ENCODE data around the gene TPSG1. TPM values are rescaled to one million over a fixed set of nuclear protein-coding genes. Genes with fewer than 3 reads are reported as not detected.
"Not testable (repeated sequence)": the region's sequence is repeated elsewhere in the genome, so short reads cannot be mapped to it uniquely, and the experiment has no call there.

Gene TPSG1
- 1 to 10 TPM in 2 of 4 donors, under 1 TPM in 2; 0.47 to 1.6 (median 0.90) TPM for polyA plus RNA-seq (ENCODE audit: insufficient read length in 4 of 4)

DNA sequence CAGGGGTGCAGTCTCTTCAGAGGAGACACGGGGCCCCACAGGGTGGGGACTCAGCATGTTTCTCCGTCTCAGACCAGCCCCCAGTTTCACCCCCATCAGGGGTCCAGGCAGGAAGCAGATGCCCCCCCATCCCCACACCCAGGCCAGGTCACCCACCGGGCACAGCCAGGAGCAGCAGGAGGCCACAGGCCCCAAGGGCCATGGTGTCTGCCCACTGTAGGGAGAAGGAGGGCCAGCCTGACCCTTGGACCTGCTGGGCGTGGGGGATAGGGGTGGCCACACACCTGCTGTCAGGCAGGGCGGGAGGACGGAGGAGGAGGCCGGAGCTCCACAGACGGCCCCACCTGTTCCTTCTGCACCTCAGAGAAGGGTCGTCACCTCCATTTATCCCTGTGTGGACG is at the start of gene TPSG1:
Gene TPSG1 (minus strand): TSS at position 218 of the 401 bp plus-strand sequence. CDS start 16 bp downstream, at position 202.
- no peak for DNase-seq (ENCODE audit: low read depth in 4 of 4, low spot score in 3 of 4)

DNA sequence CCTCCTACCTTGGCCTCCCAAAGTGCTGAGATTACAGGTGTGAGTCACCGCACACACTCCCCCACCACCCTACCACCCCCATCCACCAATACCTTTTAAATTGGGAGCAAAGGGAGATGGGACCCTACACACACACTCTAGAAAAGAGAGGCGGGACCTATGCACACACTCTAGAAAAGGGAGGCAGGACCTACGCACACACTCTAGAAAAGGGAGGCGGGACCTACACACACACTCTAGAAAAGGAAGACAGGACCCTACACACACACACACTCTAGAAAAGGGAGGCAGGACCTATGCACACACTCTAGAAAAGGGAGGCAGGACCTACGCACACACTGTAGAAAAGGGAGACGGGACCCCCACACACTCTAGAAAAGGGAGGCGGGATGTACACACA is 49.7 kb upstream of the TPSG1 start:
- no peak for DNase-seq (ENCODE audit: low read depth in 4 of 4, low spot score in 3 of 4)

GRCh38 chr16:1273816-1274215 is 48.7 kb upstream of the TPSG1 start:
- DNase-seq (ENCODE audit: low read depth in 4 of 4, low spot score in 3 of 4): no peak

- DNase-seq (ENCODE audit: low read depth in 4 of 4, low spot score in 3 of 4): no peak
Measured at GRCh38 chr16:1272453-1273198, 47.6 kb upstream of the TPSG1 start.

GRCh38 chr16:1271724-1272413 is 46.8 kb upstream of the TPSG1 start:
- not testable (repeated sequence) for DNase-seq (ENCODE audit: low read depth in 4 of 4, low spot score in 3 of 4)

DNA sequence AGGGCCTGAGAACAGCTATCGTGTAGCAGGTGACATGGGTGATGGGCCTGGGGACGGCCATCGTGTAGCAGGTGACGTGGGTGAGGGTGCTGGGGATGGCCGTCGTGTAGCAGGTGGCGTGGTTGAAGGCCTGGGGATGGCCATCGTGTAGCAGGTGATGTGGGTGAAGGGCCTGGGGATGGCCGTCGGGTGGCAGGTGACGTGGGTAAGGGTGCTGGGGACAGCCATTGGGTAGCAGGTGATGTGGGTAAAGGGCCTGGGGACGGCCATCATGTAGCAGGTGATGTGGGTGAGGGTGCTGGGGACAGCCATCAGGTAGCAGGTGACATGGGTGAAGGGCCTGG is 46.3 kb upstream of the TPSG1 start:
- DNase-seq (ENCODE audit: low read depth in 4 of 4, low spot score in 3 of 4): no peak

DNA sequence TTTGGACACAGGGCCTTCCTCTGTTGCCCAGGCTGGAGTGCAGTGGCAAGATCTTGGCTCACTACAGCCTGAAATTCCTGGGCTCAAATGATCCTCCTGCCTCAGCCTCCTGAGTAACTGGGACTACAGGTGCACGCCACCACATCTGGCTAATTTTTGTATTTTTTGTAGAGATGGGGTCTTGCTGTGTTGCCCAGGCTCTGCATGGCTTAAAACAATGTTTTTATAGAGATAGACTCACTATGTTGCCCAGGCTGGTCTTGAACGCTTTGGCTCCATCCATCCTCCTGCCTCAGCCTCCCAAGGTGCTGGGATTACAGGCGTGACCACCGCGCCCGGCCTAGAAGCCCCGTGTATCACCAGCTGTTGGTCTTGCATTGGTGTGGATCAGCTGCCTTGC is 44.4 kb upstream of the TPSG1 start:
- not testable (repeated sequence) for DNase-seq (ENCODE audit: low read depth in 4 of 4, low spot score in 3 of 4)

DNA sequence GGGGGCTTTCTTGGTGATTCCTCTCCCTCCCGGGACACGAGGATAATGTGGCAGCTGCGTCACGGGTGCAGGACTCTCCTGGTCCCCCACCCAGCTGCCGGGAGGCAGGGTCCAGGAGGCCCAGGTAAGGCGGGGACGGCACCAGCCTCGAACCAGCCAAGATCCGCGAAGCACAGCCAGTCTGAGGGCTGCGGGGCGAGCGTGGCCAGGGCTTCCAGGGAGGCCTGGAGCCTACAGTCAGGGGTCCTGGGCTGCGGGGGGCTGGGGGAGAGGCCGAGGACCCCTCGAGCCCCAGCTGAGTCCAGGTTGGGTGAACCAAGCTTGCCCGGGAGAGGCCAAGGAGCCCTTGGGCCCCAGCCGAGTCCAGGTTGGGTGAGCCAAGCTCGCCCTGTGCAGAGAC is 40.8 kb upstream of the TPSG1 start:
- DNase-seq (ENCODE audit: low read depth in 4 of 4, low spot score in 3 of 4): no peak

DNA sequence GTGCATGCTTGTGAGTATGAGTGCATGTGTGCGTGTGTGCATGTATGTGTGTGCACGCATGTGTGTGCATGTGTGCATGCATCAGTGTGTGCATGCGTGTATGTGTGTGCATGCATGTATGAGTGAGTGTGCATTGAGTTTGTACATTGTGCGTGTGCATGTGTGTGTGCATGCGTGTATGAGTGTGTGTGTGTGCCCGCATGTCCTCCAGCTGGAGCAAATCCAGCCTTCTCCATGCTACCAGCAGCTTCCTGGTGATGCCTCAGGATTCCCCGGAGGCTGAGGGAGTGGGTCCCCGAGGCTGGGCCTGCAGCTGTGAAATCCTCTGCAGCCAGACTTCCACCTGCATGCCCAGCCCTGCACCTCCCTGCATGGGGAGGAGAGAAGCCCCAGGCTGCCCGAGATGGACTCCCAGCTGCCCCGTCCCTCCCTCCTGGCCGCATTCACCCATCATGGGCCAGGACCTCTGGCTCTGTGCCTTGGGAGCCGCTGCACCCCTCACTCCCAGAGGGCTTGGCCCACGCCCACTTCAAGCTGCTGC is 40.1 kb upstream of the TPSG1 start:
- no peak for DNase-seq (ENCODE audit: low read depth in 4 of 4, low spot score in 3 of 4)

GRCh38 chr16:1264345-1265089 is 39.4 kb upstream of the TPSG1 start:
- no peak for DNase-seq (ENCODE audit: low read depth in 4 of 4, low spot score in 3 of 4)

GRCh38 chr16:1263591-1264344 is 38.7 kb upstream of the TPSG1 start:
- DNase-seq (ENCODE audit: low read depth in 4 of 4, low spot score in 3 of 4): no peak

GRCh38 chr16:1262846-1263221 is 37.8 kb upstream of the TPSG1 start:
- no peak for DNase-seq (ENCODE audit: low read depth in 4 of 4, low spot score in 3 of 4)

DNA sequence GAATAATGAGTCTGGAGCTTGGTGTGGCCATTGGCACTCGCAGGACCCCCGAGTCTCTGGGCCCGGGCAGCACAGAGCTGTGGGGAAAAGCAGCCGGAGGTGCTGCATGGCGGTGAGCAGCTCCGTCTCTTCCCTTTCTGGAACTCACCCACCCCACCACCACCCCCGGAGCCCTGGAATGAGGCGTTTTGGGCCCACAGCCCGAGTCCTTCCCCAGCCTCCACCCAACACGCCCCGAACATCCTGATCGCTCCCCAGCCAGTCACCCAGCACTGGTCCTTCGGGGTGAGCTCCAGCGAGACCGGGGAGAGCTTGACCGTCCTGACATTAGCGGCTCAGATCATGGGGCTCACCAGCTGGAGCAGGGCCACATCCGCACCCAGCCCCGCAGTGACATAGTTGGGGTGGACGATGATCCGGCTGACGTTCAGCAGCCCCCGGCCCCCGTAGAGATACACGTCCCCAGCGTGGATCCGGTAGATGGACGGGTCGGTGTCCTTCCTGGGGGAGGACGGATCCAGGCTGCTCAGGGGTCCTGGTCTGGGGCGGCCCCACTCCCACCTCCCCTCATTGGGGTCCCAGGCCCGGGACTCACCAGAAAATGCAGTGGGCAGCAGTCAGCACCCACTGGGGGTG is 37.3 kb upstream of the TPSG1 start:
- no peak for DNase-seq (ENCODE audit: low read depth in 4 of 4, low spot score in 3 of 4)

GRCh38 chr16:1261131-1261892 is 36.2 kb upstream of the TPSG1 start:
- DNase-seq (ENCODE audit: low read depth in 4 of 4, low spot score in 3 of 4): no peak

DNA sequence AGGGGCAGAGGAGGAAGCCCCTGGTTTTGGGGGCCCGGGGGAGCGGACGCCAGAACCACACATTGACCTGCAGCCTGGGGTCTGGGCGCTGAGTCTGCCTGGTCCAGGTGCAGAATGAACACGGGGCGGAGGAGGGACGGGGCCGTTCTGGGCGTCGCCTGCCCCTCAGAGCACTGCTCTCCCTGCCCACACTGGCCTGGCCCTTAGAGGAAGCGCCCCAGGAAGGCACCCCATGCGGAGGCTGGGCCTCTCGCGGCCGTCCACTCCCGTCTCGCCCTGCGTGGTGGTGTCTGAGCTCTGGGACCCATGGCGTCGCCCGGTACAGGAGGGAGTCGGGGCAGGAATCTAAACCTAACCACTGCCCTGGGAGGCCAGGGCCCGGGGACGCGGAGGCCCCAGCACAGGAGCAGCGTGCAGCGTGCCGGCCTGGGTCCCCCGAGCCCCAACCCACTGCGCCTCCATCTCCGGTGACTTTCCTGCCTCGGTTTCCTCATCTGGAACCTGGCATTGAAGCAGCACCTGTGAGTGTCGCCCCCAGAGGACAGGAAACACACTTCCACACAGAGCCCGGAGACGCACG is 35.1 kb upstream of the TPSG1 start:
- DNase-seq (ENCODE audit: low read depth in 4 of 4, low spot score in 3 of 4): no peak

- no peak for DNase-seq (ENCODE audit: low read depth in 4 of 4, low spot score in 3 of 4)
Measured at GRCh38 chr16:1259760-1260068, 34.6 kb upstream of the TPSG1 start.

DNA sequence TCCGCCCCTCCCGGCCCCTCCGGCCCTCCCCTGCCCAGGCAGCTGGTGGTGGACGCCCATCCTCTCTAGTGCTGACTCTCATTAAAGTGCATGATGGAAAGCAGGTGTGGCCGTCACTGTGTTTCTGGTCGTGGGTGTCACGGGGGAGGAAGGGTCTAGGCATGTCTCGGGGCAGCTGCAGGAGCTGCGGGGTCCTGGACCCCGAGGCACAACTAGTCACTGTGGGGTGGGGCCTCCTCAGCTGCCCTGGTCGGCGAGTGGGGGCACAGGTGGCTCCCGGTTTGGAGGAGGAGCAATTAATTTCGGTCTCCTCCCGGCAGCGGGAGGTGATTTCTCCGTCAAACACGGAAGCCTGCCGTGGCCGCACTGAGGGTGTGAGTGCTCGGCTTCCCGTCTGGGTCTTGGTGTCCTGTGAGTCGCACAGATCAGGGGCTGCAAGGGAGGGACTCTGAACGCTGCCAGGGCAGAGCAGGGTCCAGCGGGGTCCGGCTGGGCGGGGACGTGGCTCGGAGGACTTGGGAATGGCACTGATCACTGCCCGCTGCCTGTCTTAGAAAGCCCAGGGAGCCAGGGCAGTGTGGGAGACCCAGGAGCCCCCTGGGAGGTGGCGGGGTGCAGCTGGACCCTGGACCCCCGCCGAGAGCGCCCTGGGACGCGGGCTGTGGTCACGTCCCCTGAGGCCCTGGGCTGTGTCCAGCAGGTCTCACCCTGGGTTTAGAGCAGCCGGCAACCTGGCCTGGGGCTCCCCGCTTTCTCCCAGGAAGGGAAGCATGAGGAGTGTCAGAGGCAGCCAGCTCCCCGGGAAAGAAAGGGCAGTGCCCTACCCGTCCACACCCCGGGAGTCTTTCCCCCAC is 34.1 kb upstream of the TPSG1 start:
- no peak for DNase-seq (ENCODE audit: low read depth in 4 of 4, low spot score in 3 of 4)

GRCh38 chr16:1258225-1258600 is 33.1 kb upstream of the TPSG1 start:
- no peak for DNase-seq (ENCODE audit: low read depth in 4 of 4, low spot score in 3 of 4)

Measured in right renal pelvis (tissue), 4 donors.